GM19239 (cell line): ENCODE measurements around the gene EFHD1.
A peak's percentile ranks its signal among the peaks of the same experiment; 100 is the strongest.
"Not testable (repeated sequence)": the region's sequence is repeated elsewhere in the genome, so short reads cannot be mapped to it uniquely, and the experiment has no call there.

Experiments
- DNase-seq: peaks from one replicate; pipeline ENCODE4 v3.0.0; 2011; ENCODE audit warnings: low spot score; ENCODE audit not compliant: insufficient read length
- FAIRE-seq: peaks from 2 replicates; lab custom pipeline; 2011; peaks lifted over from hg19 to GRCh38; lab: Jason Lieb, UNC

EFHD1 gene

DNA sequence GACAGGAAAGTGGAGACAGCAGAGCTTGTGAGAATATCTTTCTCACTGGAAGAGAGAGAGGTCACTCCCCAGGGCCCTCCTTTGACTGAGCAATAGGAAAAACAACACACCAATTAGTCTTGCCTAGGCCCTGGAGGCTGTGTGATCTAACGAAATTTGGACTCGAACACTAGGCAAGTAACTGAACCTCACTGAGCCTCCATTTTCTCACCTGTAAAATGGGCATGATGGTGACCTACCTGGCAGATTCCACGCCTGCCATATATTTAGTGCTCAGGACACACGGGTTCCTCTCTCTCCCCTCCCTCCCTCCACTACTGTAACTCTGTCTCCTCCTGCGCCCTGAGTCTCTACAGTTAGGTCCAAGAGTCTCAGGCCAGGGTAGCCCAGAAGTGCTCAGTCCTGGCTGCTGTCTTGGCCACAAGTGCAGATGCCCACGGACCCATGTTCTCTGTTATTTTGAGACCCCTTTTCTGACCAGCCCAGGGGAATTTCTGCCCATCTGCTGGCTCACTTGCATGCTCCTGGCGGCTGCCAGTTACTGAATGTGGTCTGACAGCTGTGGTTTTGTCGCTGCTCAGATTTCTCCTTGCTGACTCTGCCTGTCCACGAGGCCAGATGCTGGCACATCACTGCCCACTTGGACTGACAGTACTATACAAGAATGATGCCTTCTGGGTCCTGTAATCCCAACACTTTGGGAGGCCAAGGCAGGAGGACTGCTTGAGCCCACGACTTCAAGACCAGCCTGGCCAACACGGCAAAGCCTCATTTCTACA, 54.2 kb downstream of the EFHD1 start:
- no peak for DNase-seq
- FAIRE-seq = no peak

DNA sequence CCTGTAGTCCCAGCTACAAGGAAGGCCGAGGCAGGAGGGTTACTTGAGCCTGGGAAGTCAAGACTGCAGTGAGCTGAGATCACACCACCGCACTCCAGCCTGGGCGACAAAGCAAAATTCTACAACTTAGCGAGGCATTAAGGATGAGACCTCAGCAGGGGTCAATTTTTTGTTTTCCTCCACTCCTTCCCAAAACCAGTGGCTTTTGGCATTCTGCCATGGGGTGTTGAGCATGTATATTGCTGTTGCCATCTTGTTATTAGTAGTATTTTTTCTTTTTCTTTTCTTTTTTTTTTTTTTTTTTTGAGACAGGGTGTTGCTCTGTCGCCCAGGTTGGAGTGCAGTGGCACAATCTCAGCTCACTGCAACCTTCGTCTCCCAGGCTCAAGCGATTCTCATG, 54.8 kb downstream of the EFHD1 start:
- DNase-seq (no peak), FAIRE-seq (no peak)

DNA sequence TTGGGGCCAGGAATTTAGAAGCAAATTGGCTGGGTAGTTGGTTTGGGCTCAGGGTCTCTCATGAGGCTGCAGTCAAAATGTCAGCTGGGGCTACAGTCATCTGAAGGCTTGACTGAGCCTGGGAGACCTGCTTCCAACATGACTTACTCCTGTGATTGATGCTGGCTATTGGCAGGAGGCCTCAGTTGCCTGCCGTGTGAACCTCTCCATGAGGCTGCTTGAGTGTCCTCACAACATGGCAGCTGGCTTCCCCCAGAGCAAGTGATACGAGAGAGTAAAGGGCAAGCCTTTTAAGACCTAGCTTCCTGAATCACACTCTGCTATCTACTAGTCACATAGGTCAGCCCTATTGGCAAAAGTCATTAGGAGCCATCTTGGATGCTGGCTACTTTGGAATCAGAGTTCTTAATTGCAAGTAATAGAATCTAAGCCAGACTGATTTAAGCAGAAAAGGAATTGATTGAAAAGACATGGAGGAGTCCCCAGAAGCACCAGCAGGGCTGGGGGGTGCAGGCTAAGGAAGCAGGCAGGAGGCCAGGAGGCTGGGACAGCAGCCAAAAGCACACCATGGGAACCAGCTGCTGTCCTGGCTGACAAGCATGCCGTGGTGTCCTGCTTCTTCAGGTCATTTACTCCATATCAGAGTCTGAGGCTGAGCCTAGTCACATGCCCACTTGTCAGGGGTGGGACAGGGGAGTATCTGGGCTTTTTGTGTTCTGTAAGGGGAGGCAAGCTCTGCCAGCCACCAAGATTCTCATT, 55.9 kb downstream of the EFHD1 start:
- FAIRE-seq = no peak

DNA sequence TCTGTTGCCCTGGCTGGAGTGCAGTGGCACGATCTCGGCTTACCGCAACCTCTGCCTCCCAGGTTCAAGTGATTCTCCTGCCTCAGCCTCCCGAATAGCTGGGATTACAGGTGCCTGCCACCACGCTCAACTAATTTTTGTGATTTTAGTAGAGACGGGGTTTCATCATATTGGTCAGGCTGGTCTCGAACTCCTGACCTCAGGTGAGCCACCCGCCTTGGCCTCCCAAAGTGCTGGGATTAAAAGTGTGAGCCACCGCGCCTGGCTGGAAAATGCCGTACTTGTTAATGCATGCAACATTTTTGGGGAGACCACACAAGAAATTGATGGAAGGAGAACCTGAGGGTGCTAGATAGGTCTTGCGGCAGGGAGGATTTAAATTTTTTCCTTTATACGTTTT, 57.7 kb downstream of the EFHD1 start:
- not testable (repeated sequence) for DNase-seq, FAIRE-seq

More for the DNA sequence above, 55.9 kb downstream of the EFHD1 start:
- no peak for DNase-seq

DNA sequence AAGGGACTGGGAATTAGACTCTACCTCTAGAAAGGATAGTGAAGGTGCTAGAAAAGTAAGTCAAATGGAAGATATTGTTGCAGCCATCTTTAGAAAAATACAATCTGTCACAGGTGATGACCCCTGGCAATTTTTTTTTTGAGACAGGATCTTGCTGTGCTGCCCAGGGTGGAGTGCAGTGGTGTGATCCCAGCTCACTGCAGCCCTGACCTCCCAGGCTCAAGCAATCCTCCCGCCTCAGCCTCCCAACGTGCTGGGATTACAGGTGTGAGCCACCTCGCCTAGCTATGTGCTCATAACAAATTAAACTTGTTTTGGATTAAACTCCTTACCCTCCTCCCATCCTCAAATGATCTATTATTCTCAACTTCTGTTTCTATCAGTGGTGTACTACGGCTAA, 59.9 kb downstream of the EFHD1 start:
- DNase-seq (no peak), FAIRE-seq (no peak)

DNA sequence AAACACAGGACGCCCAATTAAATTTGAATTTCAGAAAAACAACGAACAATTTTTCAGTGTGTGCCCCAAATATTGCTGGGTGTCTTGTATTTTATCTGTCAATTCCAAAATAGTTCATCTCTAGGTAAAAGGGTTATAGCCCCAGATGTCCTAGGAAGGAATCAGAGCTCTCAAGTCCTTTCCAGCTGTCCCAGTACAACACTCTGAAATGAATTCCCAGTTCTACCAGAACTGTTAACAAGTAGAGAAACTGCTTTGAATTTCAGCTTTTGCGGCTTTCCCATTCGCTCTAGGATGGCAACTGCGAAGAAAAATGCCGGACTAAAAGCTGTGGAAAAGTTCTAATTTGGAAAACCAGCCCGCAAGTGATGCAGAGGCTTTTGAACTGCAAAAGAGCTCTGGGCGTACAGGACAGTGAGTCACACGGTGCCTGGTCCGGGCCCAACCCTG, 63.2 kb downstream of the EFHD1 start:
- peak; percentile 33 for FAIRE-seq
- no peak for DNase-seq

DNA sequence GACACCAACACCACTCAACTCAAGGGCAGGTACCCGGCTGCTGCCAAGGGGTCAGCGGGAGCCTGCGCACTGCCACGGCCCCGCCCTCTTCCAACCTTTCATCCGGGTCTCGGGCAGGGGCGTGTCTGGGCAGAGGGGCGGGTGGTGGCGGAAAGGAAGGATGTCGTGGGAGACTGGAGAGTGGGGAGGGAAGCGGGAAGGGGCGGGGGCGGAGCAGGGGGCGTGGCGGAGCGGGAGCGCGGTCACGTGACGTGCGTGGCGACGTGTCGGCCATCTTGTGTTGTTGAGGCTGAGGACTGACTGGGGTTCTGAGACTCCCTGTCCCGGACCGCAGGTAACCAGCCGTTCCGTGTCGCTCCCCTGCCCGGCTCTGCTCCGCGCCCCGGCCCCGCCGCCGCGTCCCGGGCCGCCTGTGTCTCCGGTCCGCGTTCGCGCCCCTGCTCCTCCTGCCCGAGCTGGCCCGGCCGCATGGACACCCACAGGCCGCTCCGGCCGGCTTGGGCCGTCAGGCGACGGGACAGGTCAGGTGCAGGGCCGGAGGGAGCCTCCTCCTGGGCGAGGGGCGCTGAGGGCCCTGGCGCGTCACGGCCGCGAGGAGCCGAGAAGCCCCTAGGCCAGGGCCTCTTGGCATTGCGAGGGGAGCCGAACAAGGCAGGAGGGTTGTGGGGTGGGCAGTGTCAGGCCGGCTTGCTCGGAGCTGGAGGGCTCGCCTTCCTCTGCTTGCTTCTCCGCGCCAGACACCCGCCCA, 63.8 kb downstream of the EFHD1 start, which contains the start of gene GIGYF2:
Gene GIGYF2 (plus strand): TSS at position 273 of the 748 bp plus-strand sequence. CDS start 37,867 bp downstream, outside the sequence.
- DNase-seq (peak; percentile 89), FAIRE-seq (peak; percentile 97)

DNA sequence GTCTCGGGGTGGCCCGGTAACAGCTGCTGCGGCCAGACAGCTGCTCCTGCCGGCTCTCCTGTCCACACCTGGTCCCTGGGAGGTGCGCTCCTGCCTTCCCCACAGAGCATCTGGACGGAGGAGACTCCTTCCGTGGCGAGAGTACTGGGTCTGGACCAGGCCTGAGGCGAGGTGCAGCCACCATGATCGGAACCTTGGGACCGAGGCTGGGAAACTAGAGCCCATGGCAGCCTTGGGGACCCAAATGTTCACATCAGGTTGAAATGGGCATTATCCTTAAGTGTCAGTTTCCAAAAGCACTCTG, 64.4 kb downstream of the EFHD1 start:
- FAIRE-seq (peak; percentile 48), DNase-seq (no peak)

DNA sequence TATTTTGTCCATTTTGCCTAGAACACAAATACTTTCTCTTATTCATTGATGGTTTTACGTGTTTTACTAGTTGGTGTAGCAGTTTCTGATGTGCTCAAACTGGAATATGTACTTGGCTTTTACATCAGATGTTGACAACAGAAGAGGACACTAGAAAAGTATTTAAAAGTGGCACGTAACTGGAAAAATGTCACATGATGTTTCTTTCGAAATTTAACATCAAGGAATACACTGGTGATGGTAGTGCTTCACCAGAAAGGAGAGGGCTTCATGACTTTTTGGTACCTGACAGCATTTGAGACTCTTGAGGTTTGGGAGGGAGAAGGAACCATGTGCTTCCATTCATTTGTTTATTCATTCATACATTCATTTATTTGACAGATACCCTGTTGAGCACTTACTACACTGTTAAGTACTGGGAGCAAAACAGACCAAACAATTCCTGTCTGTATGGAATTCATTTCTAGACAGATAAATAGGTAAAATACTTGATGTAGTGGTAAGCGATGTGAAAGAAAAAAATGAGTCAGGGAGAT, 65.2 kb downstream of the EFHD1 start:
- FAIRE-seq (no peak), DNase-seq (no peak)

DNA sequence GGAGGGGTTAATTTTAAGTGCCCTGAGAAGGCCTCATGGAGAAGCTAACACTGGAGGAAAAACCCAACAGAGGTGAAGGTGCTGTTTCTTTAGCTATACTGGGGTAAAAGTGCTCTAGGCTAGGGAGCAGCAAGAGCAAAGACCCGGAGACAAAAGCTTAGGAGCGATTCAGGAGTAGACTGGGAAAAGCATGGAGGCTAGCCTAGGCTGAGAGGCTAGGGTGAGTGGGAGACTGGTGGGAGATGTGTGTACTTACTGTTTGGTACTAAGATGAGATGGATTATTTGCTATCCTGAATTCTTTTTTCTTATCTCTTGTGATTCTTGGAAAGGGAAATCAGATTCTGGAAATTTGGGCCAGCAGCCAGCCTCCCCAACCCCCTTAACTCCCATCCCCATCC, 65.7 kb downstream of the EFHD1 start:
- DNase-seq = no peak
- FAIRE-seq = no peak

DNA sequence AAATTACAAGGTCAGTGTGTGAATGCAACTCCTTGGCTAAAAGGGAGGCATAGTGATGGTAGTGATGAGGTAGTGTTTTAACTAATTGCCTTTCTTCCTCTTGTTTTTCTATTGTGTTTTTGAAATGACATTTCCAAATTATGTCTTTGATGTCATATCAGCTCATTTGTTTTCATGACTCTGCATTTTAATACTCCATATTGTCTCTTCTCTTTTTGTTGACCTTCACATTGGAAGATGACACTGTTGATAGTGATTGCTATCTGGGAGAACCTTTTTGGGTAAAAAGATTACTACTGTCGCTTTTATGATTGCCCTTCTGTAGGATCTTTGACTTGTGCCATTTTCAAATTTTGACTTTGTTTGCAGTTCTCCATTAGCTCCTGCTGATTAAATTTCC, 66.8 kb downstream of the EFHD1 start:
- FAIRE-seq (no peak), DNase-seq (no peak)

DNA sequence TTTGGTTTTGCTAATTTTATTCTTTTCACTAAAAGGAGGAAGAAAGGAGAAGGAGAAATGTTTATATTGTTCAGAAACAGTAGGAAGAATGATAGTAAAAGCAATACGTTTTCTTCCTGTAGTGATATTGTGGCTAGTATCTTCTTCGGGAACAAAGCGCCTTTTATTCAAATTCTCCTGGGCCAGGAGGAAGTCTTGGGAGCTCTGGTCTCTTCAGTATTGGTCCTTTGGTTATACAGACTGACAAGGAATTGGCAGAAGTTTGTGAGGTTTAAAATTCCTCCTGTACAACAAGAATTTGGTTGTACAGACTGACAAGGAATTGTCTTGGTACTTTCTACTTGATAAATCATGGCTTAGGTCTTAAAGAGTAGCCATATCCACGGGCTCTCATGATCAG, 73.7 kb downstream of the EFHD1 start:
- DNase-seq (no peak), FAIRE-seq (no peak)

DNA sequence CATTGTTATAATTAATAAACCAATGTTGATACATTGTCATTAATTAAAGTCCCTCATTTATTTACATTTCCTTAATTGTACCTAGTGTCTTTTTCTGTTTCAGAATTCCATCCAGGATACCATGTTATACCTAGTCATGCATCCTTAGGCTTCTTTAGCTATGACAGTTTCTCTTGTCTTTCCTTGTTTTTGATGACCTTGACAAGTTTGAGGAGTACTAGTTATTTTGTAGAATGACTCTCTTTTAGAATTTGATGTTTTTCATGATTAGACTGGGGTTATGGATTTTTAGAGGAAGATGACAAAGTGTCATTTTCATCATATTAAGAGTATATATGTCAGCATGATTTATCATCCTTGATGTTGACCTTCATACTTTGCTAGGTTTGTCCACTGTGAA, 80.1 kb downstream of the EFHD1 start:
- DNase-seq (no peak), FAIRE-seq (peak; percentile 35)

DNA sequence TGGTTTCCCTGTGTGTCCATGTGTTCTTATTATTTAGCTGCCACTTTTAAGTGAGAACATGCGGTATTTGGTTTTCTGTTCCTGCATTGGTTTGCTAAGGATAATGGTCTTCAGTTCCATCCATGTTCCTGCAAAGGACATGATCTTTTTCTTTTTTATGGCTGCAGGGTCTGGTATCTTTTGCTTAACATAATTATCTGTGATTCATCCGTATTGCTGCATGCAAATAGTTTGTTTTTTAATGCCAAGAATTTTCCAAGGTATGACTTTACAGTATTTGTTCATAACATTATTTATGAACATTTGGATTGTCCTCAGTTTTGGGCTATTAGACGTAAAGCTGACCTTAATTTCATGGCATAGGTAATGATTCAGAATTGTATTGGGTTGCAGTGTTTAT, 81.6 kb downstream of the EFHD1 start:
- DNase-seq = no peak
- FAIRE-seq = no peak

DNA sequence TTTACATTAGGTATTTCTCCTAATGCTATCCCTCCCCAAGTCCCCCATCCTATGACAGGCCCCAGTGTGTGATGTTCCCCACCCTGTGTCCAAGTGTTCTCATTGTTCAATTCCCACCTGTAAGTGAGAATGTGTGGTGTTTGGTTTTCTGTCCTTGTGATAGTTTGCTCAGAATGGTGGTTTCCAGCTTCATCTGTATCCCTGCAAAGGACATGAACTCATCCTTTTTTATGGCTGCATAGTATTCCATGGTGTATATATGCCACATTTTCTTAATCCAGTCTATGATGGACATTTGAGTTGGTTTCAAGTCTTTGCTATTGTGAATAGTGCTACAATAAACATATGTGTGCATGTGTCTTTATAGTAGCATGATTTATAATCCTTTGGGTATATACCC, 86.7 kb downstream of the EFHD1 start:
- not testable (repeated sequence) for DNase-seq, FAIRE-seq

DNA sequence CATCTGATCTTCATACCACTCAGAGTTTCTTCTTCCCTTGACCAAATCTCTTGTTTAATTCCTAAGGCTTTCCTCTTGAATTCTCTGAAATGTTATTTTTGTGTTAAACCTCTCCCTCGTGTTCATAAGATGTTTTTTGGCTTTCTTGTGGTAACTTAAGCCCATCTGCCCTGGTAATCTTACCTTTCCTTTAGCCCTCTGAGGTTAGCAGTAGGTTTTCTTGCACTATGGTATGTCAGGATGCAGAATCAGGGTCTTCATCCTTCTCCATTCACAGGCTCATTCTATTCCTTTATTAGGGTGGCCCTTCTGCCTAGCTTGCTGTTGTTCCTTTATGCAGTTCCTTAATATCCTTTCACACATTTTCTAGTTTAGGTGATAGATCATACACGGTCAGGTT, 87.9 kb downstream of the EFHD1 start:
- peak; percentile 18 for FAIRE-seq
- DNase-seq = no peak

DNA sequence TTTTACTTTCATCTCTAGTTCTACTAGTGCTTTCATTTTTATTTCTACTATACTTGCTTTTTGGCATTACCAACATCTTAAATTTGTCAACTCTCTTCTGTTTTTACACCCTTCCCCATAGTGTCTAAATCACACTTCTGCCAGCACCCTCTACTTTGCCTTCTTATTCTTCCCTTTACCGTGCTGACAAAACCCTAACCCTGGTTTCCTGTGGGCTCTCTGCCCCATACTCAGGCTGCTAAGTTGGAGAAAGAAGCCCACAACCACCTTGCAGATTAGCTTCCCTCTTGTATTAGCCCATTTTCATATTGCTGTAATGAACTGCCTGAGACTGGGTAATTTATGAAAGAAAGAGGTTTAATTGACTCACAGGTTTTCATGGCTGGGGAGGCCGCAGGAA, 88.5 kb downstream of the EFHD1 start:
- FAIRE-seq = no peak

DNA sequence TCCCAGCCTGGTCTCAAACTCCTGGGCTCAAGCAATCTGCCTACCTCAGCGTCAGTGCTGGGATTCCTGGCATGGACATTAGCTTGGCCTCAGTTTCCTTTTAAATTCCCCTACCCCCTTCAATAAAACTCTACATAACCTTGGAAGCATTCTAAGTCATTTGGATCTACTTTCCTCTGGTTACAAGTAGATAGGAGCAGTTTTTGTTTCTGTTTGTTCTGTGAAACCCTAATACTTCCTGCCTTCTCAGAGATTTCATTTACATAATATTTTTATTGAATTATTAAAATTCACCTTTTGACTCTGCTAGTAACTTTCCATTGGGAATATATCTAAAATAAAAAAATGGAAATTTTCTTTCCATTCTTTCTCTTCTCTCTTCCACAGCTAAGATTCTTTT, 89.6 kb downstream of the EFHD1 start:
- FAIRE-seq (no peak), DNase-seq (no peak)

More for the DNA sequence above, 88.5 kb downstream of the EFHD1 start:
- no peak for DNase-seq

DNA sequence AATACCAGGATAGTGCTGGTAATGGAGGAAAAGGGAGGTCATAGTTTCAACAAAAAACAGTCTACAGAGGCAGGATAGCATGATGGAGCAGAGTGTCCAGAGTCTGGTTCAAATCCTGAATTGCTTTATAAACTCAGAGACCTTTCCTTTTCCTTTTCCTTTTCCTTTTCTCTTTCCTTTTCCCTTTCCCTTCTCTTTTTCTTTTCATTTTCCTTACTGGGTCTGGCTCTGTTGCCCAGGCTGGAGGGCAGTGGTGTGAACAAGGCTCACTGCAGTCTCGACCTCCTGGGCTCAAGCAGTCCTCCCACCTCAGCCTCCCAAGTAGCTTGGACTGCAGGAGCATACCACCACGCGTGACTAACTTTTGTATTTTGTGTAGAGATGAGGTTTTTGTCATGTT, 95.4 kb downstream of the EFHD1 start:
- FAIRE-seq (no peak), DNase-seq (no peak)

DNA sequence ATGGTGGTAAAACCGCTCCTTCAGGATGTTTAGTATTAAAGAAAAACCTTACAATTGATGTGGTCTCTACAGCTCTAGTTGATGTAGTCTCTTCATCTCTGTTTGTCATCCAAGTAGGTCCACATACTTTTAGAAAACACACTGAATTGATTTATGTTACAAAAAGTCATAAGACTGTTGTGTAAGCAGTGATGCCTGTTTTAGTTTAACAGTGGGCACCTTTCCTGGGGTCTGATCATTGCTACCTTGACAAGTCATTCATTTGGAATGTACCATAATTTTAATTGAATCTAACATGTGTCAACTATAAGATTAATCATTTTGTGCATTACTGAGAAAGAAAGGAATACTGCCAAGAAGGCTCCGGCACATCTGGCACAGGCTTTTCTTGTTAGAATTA, 98.1 kb downstream of the EFHD1 start:
- no peak for DNase-seq
- no peak for FAIRE-seq
